Stimulated activated naive CD8-positive, alpha-beta T cell treated with anti-CD3 and anti-CD28 coated beads, Interleukin-15, amount 100 ng/mL, for 72 hours (primary cell): Measurements from ENCODE around the gene ZBTB7C.

Experiments used
- ATAC-seq: fragments of 150-1000 bp; cut with Tn5 transposase; 2 replicates; pipeline ENCODE4 v1.10.0; 2021; ENCODE audit warnings: mild to moderate bottlenecking, moderate library complexity
- DNase-seq, 2 donors: peaks; one replicate each; pipeline ENCODE4 v3.0.0; 2021 to 2022
- H3K27ac Mint-ChIP-seq, 2 donors: one replicate each; pipeline ENCODE4 v1.8.0; 2022; ENCODE audit warnings: mild to moderate bottlenecking in 2 of 2, mixed read lengths in 2 of 2, moderate library complexity in 2 of 2
- H3K27me3 Mint-ChIP-seq: one replicate; pipeline ENCODE4 v1.8.0; 2022; ENCODE audit warnings: mixed read lengths
- H3K4me1 Mint-ChIP-seq: one replicate; pipeline ENCODE4 v1.8.0; 2022; ENCODE audit warnings: mild to moderate bottlenecking, mixed read lengths
- H3K4me3 Mint-ChIP-seq, 2 donors: one replicate each; pipeline ENCODE4 v1.8.0; 2022; ENCODE audit warnings: mild to moderate bottlenecking in 2 of 2, mixed read lengths in 2 of 2, moderate library complexity in 1 of 2
- H3K9me3 Mint-ChIP-seq, 2 donors: one replicate each; pipeline ENCODE4 v1.8.0; 2022; ENCODE audit warnings: mixed read lengths in 2 of 2

ZBTB7C gene

DNA sequence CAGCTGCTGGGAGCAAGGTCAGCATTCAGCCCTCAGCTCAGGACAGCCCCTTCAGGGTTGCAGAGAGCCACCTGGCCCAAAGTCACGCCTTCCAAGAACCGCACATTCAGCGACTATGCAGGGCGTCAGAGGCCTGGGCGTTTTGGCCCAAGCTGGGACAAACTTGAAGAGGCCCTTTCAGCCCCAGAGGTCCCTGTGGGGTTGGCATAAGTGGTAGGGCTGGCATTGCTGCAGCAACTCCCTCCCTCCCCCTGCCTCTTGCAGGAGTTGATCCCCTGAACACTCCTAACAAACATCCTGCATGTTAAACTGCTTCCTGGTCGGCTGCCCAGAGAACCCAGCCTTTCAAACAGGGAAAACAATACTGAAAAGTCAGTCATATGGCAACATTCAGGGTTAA is 285.9 kb downstream of the ZBTB7C start:
- peaks cover 65% of the 10 kb centered on the region for H3K27me3 Mint-ChIP-seq
- no peak for ATAC-seq
- H3K4me3 Mint-ChIP-seq: no peak overlapping the region
- no peaks in the 10 kb centered on the region for H3K9me3 Mint-ChIP-seq
- no peak overlapping the region for H3K27ac Mint-ChIP-seq
- peaks cover 14% of the 10 kb centered on the region for H3K4me1 Mint-ChIP-seq
- DNase-seq: no peak

GRCh38 chr18:48122816-48123215 is 286.4 kb downstream of the ZBTB7C start:
- DNase-seq (no peak), ATAC-seq (no peak)
- no peak overlapping the region for H3K27ac Mint-ChIP-seq
- H3K27me3 Mint-ChIP-seq: peaks cover 60% of the 10 kb centered on the region
- peaks cover 14% of the 10 kb centered on the region for H3K4me1 Mint-ChIP-seq
- H3K9me3 Mint-ChIP-seq: no peaks in the 10 kb centered on the region
- no peak overlapping the region for H3K4me3 Mint-ChIP-seq

GRCh38 chr18:48122376-48122775 is 286.8 kb downstream of the ZBTB7C start:
- no peaks in the 10 kb centered on the region for H3K9me3 Mint-ChIP-seq
- ATAC-seq (no peak), DNase-seq (no peak)
- H3K27ac Mint-ChIP-seq: no peak overlapping the region
- H3K4me1 Mint-ChIP-seq: peaks cover 14% of the 10 kb centered on the region
- H3K27me3 Mint-ChIP-seq: peaks cover 56% of the 10 kb centered on the region
- no peak overlapping the region for H3K4me3 Mint-ChIP-seq

DNA sequence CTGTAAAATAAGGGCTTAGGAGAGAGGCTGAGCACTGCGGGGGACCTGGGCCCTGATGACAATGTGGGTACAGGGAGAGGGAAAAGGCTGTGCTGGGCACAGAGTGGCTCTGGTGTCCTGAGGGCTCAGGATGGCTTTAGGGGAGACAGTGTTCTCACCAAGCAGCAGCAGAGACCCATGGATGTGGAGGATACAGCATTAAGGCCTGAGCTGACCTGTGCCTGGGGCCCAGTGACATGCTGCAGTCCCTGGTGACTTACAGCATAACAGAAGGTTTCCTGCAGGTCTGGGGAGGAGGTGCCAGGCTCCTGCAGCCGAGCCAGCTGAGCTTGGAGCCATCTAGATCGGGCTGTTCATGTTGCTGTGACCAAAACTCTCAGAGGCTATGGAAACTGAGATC is 287.4 kb downstream of the ZBTB7C start:
- ATAC-seq (no peak), DNase-seq (no peak)
- H3K4me3 Mint-ChIP-seq: no peak overlapping the region
- peaks cover 14% of the 10 kb centered on the region for H3K4me1 Mint-ChIP-seq
- no peaks in the 10 kb centered on the region for H3K9me3 Mint-ChIP-seq
- peaks cover 50% of the 10 kb centered on the region for H3K27me3 Mint-ChIP-seq
- H3K27ac Mint-ChIP-seq: no peak overlapping the region

DNA sequence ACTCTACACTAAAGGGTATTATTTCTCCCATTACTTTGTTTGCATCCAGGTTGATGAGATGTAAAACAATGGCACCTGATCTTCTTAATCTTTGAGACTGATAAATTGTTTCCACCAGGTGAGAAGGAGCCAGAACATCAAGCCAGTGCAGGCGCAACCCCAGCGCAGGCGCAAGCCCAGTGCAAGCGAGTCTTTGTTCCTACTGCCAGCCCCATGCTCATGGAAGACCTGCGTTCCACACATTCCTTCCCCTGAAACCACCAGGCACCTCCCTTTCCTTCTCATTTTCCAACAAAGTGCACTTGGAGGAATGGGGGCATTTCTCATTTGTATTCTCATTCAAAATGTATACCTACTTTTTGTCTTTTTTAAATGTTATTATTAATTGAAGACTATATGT is 290.0 kb downstream of the ZBTB7C start:
- H3K4me1 Mint-ChIP-seq: no peaks in the 10 kb centered on the region
- peaks cover 24% of the 10 kb centered on the region for H3K27me3 Mint-ChIP-seq
- DNase-seq: no peak
- H3K9me3 Mint-ChIP-seq: no peaks in the 10 kb centered on the region
- ATAC-seq: no peak
- H3K27ac Mint-ChIP-seq: no peak overlapping the region
- H3K4me3 Mint-ChIP-seq: no peak overlapping the region

DNA sequence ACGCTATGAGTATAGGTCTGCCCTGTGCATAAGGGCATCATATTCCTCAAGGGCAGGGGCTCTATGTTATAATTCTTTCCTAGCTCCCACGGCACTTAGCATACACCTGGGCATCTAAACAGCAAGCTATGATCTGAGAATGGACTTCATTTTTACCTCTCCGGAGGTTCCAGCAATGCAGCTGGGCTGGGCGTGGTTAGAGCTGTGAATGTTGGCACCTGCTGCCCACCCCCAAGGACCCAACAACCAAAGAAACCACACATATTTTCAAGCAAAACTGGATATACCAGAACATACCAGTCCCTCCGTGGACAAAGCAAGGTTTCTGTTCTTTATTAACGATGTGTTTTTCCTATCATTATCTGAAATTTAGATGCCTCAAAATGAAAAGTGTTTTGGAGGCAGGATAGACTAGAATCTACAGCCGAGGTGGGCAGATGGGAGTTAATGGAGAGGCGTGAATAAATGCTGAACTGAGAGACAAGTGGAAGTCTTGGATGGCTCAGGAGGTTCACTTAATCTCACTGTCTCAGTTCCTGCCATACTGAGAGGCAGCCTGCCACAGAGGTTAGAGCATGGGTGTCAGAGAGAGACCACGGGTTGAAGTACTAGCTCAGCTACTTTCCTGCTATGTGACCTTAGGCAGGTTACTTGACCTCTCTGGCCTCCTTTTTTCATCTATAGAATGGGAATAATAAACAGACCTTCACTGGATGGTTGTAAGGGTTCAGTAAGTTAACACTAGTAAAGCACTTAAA is 292.1 kb downstream of the ZBTB7C start:
- no peaks in the 10 kb centered on the region for H3K9me3 Mint-ChIP-seq
- H3K27ac Mint-ChIP-seq: no peak overlapping the region
- no peaks in the 10 kb centered on the region for H3K4me1 Mint-ChIP-seq
- H3K27me3 Mint-ChIP-seq: peaks cover 16% of the 10 kb centered on the region
- ATAC-seq (no peak), DNase-seq (no peak)
- H3K4me3 Mint-ChIP-seq: no peak overlapping the region

DNA sequence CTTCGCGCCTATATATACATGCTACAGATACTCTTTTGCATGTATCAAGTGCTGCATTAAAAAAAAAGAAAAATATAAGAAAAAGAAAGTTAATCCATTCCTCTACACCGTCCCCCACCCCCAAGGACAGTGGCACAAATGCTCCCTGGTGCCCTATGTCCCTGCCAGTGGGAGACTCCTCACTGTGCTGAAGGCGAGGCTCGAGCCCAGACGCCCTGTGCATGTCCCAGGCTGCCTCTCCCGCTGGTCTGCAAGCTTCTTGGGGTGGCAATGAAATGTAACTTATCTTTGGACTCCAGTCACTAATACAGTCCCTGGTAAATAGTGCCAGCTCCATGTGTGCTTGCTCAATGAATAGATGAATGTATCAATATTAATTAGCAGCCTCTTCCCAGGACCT is 293.2 kb downstream of the ZBTB7C start:
- Mint-ChIP-seq H3K27me3 (peaks cover 9% of the 10 kb centered on the region), H3K4me3 (no peak overlapping the region), H3K9me3 (no peaks in the 10 kb centered on the region), H3K27ac (no peak overlapping the region), H3K4me1 (no peaks in the 10 kb centered on the region)
- DNase-seq: no peak
- no peak for ATAC-seq

DNA sequence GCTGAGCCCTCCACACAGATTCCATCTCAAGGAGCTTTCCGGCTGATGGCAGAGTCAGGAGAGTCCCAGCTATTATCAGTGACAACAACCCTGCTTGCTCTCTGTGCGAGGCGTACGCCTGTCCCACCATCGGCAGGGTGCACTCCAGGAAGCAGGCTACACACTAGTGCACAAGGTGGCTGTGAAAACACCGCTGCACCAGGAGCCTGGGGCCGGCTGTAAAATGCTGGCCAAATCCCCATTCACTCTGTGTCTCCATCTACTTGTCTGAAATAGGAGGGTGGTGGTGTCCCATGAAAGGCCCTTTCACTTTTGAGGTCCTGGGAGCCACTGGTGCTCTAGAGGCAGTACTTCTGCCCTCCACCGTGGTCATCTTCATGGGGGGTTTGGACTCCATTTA is 295.5 kb downstream of the ZBTB7C start:
- ATAC-seq: no peak
- Mint-ChIP-seq H3K9me3 (no peaks in the 10 kb centered on the region), H3K27me3 (peaks cover 14% of the 10 kb centered on the region), H3K4me1 (no peaks in the 10 kb centered on the region), H3K27ac (no peak overlapping the region), H3K4me3 (no peak overlapping the region)
- no peak for DNase-seq

- Mint-ChIP-seq H3K27me3 (peaks cover 35% of the 10 kb centered on the region), H3K9me3 (no peaks in the 10 kb centered on the region), H3K27ac (no peak overlapping the region), H3K4me1 (no peaks in the 10 kb centered on the region), H3K4me3 (no peak overlapping the region)
- ATAC-seq (no peak), DNase-seq (no peak)
Observed at GRCh38 chr18:48111587-48111986, 297.6 kb downstream of the ZBTB7C start.

- no peak overlapping the region for H3K27ac Mint-ChIP-seq
- DNase-seq: no peak
- no peak overlapping the region for H3K4me3 Mint-ChIP-seq
- H3K27me3 Mint-ChIP-seq: peaks cover 43% of the 10 kb centered on the region
- no peaks in the 10 kb centered on the region for H3K9me3 Mint-ChIP-seq
- no peaks in the 10 kb centered on the region for H3K4me1 Mint-ChIP-seq
- ATAC-seq: no peak
Observed at GRCh38 chr18:48110797-48111196, 298.4 kb downstream of the ZBTB7C start.

DNA sequence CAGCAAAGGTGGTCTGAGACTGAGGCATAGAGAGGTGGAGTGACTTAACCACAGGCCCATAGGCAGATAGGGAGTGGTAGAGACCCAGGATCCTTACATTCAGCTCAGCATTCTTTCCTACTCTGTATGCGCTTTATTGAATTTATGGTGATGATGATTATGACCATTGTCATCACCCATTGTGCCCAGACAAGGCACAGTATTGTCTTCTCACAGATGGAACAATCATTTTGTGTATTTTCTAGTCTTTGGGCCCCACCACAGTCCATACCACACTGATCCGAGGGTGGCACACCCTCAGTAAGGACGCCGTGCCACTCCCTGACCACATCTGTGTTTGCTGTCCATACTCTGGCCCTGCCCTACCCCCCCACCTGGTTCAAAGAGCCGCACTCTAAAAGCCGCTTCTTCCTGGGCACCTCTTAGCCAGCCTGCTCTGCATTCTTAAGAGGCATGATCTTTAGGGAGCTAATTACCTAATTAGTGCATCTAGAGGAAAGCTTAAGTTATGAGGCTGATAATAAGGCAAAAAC is 299.2 kb downstream of the ZBTB7C start:
- no peak for ATAC-seq
- H3K27me3 Mint-ChIP-seq: peaks cover 50% of the 10 kb centered on the region
- no peak for DNase-seq
- no peak overlapping the region for H3K4me3 Mint-ChIP-seq
- H3K9me3 Mint-ChIP-seq: no peaks in the 10 kb centered on the region
- H3K4me1 Mint-ChIP-seq: no peaks in the 10 kb centered on the region
- H3K27ac Mint-ChIP-seq: no peak overlapping the region

- ATAC-seq (no peak), DNase-seq (no peak)
- H3K9me3 Mint-ChIP-seq: no peaks in the 10 kb centered on the region
- no peak overlapping the region for H3K4me3 Mint-ChIP-seq
- peaks cover 53% of the 10 kb centered on the region for H3K27me3 Mint-ChIP-seq
- peak overlapping the region in 1 of 2 donors; percentile 55 for H3K27ac Mint-ChIP-seq
- H3K4me1 Mint-ChIP-seq: no peaks in the 10 kb centered on the region
Observed at GRCh38 chr18:48108136-48108535, 301.0 kb downstream of the ZBTB7C start.

GRCh38 chr18:48106976-48107781 is 302.0 kb downstream of the ZBTB7C start:
- ATAC-seq (no peak), DNase-seq (no peak)
- Mint-ChIP-seq H3K4me3 (no peak overlapping the region), H3K27me3 (peaks cover 49% of the 10 kb centered on the region), H3K4me1 (no peaks in the 10 kb centered on the region), H3K27ac (peak overlapping the region in 1 of 2 donors; percentile 19), H3K9me3 (no peaks in the 10 kb centered on the region)

DNA sequence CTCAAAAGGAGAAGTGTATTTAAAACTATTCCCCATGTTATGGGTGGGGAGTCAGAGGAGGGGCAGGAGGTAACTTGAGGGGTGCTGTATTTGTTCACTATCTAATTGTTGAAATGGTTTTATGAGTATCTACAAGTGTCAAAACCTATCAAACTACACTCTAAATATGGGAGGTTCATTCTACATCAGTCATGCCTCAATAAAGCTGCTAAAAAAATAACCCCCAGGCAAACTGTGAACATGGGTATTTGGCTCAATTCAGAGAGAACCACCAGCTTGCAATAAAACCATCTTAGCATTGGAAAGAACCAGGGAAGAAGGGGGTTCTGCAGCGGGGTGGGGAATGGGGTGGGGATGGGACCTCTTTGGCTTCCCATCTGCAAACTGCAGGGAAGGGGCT is 302.7 kb downstream of the ZBTB7C start:
- Mint-ChIP-seq H3K27me3 (peaks cover 49% of the 10 kb centered on the region), H3K4me1 (no peaks in the 10 kb centered on the region), H3K9me3 (no peaks in the 10 kb centered on the region), H3K4me3 (no peak overlapping the region), H3K27ac (no peak overlapping the region)
- ATAC-seq: no peak
- no peak for DNase-seq

- Mint-ChIP-seq H3K27ac (no peak overlapping the region), H3K9me3 (no peaks in the 10 kb centered on the region), H3K27me3 (peaks cover 60% of the 10 kb centered on the region), H3K4me1 (no peaks in the 10 kb centered on the region), H3K4me3 (no peak overlapping the region)
- DNase-seq: no peak
- no peak for ATAC-seq
Observed at GRCh38 chr18:48105317-48105716, 303.9 kb downstream of the ZBTB7C start.

DNA sequence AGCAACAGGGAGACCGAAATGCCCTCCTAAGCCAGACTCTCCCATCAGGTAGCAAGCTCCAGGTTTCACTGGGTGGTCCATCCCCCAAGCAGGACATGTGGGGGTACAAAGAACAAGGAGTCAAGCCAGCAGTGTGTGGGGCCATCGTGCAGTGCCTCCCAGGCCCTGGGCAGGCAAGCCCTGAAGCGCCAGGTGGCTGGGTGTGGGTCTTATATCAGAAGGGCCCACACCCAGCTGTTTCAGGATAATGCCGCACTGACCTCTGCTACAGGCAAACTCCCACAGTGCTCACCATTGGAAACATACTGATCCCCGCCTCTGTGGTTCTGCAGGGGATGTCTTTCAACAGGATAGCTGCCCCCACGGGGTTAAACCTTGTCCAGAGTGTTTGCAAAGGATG is 304.5 kb downstream of the ZBTB7C start:
- Mint-ChIP-seq H3K4me1 (no peaks in the 10 kb centered on the region), H3K4me3 (no peak overlapping the region), H3K27ac (peak overlapping the region in 1 of 2 donors; percentile 37), H3K9me3 (no peaks in the 10 kb centered on the region), H3K27me3 (peaks cover 66% of the 10 kb centered on the region)
- DNase-seq (no peak), ATAC-seq (no peak)
